ENCODE measurements around the gene PAPLN.

Gene PAPLN

DNA sequence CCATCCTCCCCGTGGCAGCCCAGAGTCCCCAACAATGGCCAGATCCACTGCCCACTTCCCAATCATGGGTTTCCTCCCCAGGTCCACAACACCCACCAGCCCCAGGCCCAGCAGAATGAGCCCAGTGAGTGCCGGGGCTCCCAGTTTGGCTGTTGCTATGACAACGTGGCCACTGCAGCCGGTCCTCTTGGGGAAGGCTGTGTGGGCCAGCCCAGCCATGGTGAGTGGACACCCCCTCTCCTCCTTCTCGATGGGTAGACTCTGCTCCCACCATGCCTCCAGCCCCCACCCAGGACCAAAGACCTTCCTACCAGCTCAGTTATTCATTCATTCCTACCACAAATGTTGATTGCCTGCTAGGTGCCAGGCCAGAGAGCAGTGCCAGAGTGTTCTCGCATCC is 23.8 kb downstream of the PAPLN start:
- no peak for ATAC-seq
- no peak for TF ChIP-seq ESRRG (CRISPR knock-in tag; IDR thresholded peaks at IDR 0.05)
- no peak for TF ChIP-seq BACH2 (CRISPR knock-in tag; IDR thresholded peaks at IDR 0.05; ENCODE audit: borderline replicate concordance)
- TF ChIP-seq ZNF70 (CRISPR knock-in tag; IDR thresholded peaks at IDR 0.05): no peak
- TF ChIP-seq ISL1 (CRISPR knock-in tag; IDR thresholded peaks at IDR 0.05): no peak
- TF ChIP-seq, protein P1, sequence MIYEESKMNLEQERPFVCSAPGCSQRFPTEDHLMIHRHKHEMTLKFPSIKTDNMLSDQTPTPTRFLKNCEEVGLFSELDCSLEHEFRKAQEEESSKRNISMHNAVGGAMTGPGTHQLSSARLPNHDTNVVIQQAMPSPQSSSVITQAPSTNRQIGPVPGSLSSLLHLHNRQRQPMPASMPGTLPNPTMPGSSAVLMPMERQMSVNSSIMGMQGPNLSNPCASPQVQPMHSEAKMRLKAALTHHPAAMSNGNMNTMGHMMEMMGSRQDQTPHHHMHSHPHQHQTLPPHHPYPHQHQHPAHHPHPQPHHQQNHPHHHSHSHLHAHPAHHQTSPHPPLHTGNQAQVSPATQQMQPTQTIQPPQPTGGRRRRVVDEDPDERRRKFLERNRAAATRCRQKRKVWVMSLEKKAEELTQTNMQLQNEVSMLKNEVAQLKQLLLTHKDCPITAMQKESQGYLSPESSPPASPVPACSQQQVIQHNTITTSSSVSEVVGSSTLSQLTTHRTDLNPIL (CRISPR knock-in tag; IDR thresholded peaks at IDR 0.05; ENCODE audit: low read depth): no peak

- ATAC-seq: no peak
- TF ChIP-seq, protein P2, sequence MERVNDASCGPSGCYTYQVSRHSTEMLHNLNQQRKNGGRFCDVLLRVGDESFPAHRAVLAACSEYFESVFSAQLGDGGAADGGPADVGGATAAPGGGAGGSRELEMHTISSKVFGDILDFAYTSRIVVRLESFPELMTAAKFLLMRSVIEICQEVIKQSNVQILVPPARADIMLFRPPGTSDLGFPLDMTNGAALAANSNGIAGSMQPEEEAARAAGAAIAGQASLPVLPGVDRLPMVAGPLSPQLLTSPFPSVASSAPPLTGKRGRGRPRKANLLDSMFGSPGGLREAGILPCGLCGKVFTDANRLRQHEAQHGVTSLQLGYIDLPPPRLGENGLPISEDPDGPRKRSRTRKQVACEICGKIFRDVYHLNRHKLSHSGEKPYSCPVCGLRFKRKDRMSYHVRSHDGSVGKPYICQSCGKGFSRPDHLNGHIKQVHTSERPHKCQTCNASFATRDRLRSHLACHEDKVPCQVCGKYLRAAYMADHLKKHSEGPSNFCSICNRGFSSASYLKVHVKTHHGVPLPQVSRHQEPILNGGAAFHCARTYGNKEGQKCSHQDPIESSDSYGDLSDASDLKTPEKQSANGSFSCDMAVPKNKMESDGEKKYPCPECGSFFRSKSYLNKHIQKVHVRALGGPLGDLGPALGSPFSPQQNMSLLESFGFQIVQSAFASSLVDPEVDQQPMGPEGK (CRISPR knock-in tag; IDR thresholded peaks at IDR 0.05; ENCODE audit: borderline replicate concordance): no peak
- TF ChIP-seq ISL1 (CRISPR knock-in tag; IDR thresholded peaks at IDR 0.05) (no peak), ZC3H10 (CRISPR knock-in tag; IDR thresholded peaks at IDR 0.05) (no peak), ZNF8 (CRISPR knock-in tag; IDR thresholded peaks at IDR 0.05) (no peak), ZFP30 (CRISPR knock-in tag; IDR thresholded peaks at IDR 0.05) (no peak), TOX (CRISPR knock-in tag; IDR thresholded peaks at IDR 0.05; ENCODE audit: borderline replicate concordance) (no peak), RARB (CRISPR knock-in tag; IDR thresholded peaks at IDR 0.05) (no peak), CSDC2 (CRISPR knock-in tag; IDR thresholded peaks at IDR 0.05) (no peak), POU6F1 (CRISPR knock-in tag; IDR thresholded peaks at IDR 0.05; ENCODE audit: borderline replicate concordance, low read depth) (no peak), SNAI2 (CRISPR knock-in tag; IDR thresholded peaks at IDR 0.05) (no peak), ZNF70 (CRISPR knock-in tag; IDR thresholded peaks at IDR 0.05) (no peak), OSR1 (CRISPR knock-in tag; IDR thresholded peaks at IDR 0.05) (no peak)
- TF ChIP-seq, protein P1 (CRISPR knock-in tag; IDR thresholded peaks at IDR 0.05; ENCODE audit: low read depth): no peak
Measured at GRCh38 chr14:73261520-73262426, 24.5 kb downstream of the PAPLN start.

GRCh38 chr14:73262427-73263183 is 25.3 kb downstream of the PAPLN start:
- ATAC-seq: no peak
- TF ChIP-seq ZC3H10 (CRISPR knock-in tag; IDR thresholded peaks at IDR 0.05): no peak
- no peak for TF ChIP-seq ZNF8 (CRISPR knock-in tag; IDR thresholded peaks at IDR 0.05)
- no peak for TF ChIP-seq ESRRG (CRISPR knock-in tag; IDR thresholded peaks at IDR 0.05)

DNA sequence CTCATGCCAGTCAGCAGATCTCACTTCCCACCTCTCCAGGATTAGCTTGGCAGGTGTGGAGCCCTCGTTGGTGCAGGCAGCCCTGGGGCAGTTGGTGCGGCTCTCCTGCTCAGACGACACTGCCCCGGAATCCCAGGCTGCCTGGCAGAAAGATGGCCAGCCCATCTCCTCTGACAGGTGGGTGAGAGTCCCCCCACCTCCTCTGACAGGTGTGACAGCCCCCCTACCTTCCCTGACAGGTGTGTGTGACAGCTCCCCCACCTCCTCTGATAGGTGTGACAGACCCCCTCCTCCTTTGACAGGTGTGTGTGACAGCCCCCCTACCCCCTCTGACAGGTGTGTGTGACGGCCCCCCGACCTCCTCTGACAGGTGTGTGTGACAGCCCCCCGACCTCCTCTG is 26.3 kb downstream of the PAPLN start:
- TF ChIP-seq ZFP30 (CRISPR knock-in tag; IDR thresholded peaks at IDR 0.05) (no peak), TOX (CRISPR knock-in tag; IDR thresholded peaks at IDR 0.05; ENCODE audit: borderline replicate concordance) (no peak), ARNTL (CRISPR knock-in tag; IDR thresholded peaks at IDR 0.05; ENCODE audit: borderline replicate concordance, low read depth) (no peak), ZNF70 (CRISPR knock-in tag; IDR thresholded peaks at IDR 0.05) (no peak), CSDC2 (CRISPR knock-in tag; IDR thresholded peaks at IDR 0.05) (no peak)
- ATAC-seq: no peak

DNA sequence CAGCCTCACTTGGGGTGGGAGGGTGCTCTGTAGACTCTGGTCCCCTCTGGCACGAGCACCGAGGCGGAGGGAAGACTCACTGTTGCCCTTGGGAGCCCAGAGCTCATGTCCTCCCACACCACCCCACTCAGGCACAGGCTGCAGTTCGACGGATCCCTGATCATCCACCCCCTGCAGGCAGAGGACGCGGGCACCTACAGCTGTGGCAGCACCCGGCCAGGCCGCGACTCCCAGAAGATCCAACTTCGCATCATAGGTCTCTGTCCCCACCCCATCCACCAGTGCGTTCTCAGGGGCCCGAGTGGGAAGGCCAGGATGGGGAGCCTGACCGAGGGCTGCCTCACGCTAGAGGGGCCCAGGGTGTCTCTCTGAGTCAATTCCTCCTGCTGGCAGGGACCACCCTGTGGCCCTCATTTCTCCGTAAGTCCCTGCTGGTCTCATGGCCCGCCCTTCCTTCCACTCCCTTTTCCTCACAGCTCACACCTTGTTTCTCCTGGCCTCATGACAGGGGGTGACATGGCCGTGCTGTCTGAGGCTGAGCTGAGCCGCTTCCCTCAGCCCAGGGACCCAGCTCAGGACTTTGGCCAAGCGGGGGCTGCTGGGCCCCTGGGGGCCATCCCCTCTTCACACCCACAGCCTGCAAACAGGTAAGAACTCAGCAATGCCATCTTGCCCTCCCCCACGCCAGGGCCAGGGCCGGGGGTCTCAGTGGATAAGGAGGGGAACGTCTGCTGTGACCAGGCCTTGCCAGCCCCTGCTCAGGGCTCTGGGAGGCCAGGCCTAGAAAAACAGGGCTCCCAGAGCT is 27.0 kb downstream of the PAPLN start:
- TF ChIP-seq BACH2 (CRISPR knock-in tag; IDR thresholded peaks at IDR 0.05; ENCODE audit: borderline replicate concordance): no peak
- TF ChIP-seq ZNF8 (CRISPR knock-in tag; IDR thresholded peaks at IDR 0.05): no peak
- TF ChIP-seq GLIS3 (CRISPR knock-in tag; IDR thresholded peaks at IDR 0.05): no peak
- TF ChIP-seq, protein P2 (CRISPR knock-in tag; IDR thresholded peaks at IDR 0.05; ENCODE audit: borderline replicate concordance): no peak
- no peak for TF ChIP-seq ZNF70 (CRISPR knock-in tag; IDR thresholded peaks at IDR 0.05)
- ATAC-seq: no peak

All from SK-N-SH treated with all-trans-retinoic acid at 6 μM for 48 hours (cell line).